Measurements from ENCODE around the gene ADGRD1.

Gene ADGRD1

GRCh38 chr12:131041216-131041967 lies 87.7 kb downstream of the ADGRD1 start:
- no peak for DNase-seq (ENCODE audit: extremely low read depth, low read depth)
- TF ChIP-seq CTCF (IDR thresholded peaks at IDR 0.05; ENCODE audit: low read depth, low read length): no peak

- no peak for TF ChIP-seq CTCF (IDR thresholded peaks at IDR 0.05; ENCODE audit: low read depth, low read length)
These were observed 88.5 kb downstream of the ADGRD1 start for GRCh38 chr12:131041968-131042833.

GRCh38 chr12:131042834-131043245 lies 89.1 kb downstream of the ADGRD1 start:
- no peak for TF ChIP-seq CTCF (IDR thresholded peaks at IDR 0.05; ENCODE audit: low read depth, low read length)
- no peak for DNase-seq (ENCODE audit: extremely low read depth, low read depth)

More at GRCh38 chr12:131041968-131042833, 88.5 kb downstream of the ADGRD1 start:
- DNase-seq (ENCODE audit: extremely low read depth, low read depth): no peak

- DNase-seq (ENCODE audit: extremely low read depth, low read depth): no peak
- TF ChIP-seq CTCF (IDR thresholded peaks at IDR 0.05; ENCODE audit: low read depth, low read length): no peak
These were observed 89.7 kb downstream of the ADGRD1 start for GRCh38 chr12:131043401-131043871.

GRCh38 chr12:131044136-131044535 lies 90.4 kb downstream of the ADGRD1 start:
- DNase-seq (ENCODE audit: extremely low read depth, low read depth): no peak
- no peak for TF ChIP-seq CTCF (IDR thresholded peaks at IDR 0.05; ENCODE audit: low read depth, low read length)

GRCh38 chr12:131044760-131045381 lies 91.2 kb downstream of the ADGRD1 start:
- no peak for TF ChIP-seq CTCF (IDR thresholded peaks at IDR 0.05; ENCODE audit: low read depth, low read length)
- DNase-seq (ENCODE audit: extremely low read depth, low read depth): no peak
